ENCODE measurements around the gene ANKRD6. TPM values are rescaled to one million over a fixed set of nuclear protein-coding genes. Genes with fewer than 3 reads are reported as not detected.

ANKRD6 gene
- total and polyA plus RNA-seq, 2 donors (not counting 3 experiments of a cell fraction or from before 2014, with no cell fraction given), result 3.4 to 9.6 TPM

GRCh38 chr6:89536231-89536630 lies 103.3 kb downstream of the ANKRD6 start:
- DNase-seq (ENCODE audit: low read depth, low spot score) (no peak), FAIRE-seq (no peak)
- Histone ChIP-seq H3K9ac (replicated peaks; ENCODE audit: extremely low read depth, insufficient read depth, low read length) (no peak overlapping the region), H3K9me3 (replicated peaks; ENCODE audit: control insufficient read depth, insufficient read depth, low read length) (no peaks in the 10 kb centered on the region), H3K27me3 (ENCODE audit: control insufficient read depth in 2 of 2, insufficient read depth in 2 of 2, low read length in 2 of 2) (no peaks in the 10 kb centered on the region), H2AFZ (ENCODE audit: low read depth, low read length) (no peak overlapping the region), H3K4me1 (ENCODE audit: control insufficient read depth, extremely low read depth, insufficient read depth, low read length) (no peaks in the 10 kb centered on the region), H3K4me2 (ENCODE audit: insufficient read depth, low read length) (no peak overlapping the region), H3K79me2 (ENCODE audit: control insufficient read depth, insufficient read depth, low read length) (no peaks in the 10 kb centered on the region), H3K36me3 (ENCODE audit: control insufficient read depth in 2 of 2, extremely low read depth in 1 of 2, insufficient read depth in 2 of 2, low read length in 2 of 2) (no peaks in the 10 kb centered on the region), H3K27ac (ENCODE audit: insufficient read depth, low read depth, low read length) (no peak overlapping the region), H3K4me3 (replicated peaks in 1 of 3; ENCODE audit: insufficient read depth in 1 of 3, low read depth in 1 of 3, low read length in 3 of 3) (no peak overlapping the region), H3K9me1 (replicated peaks; ENCODE audit: control insufficient read depth, extremely low read depth, insufficient read depth, low read length) (no peaks in the 10 kb centered on the region), H4K20me1 (replicated peaks; ENCODE audit: control insufficient read depth, extremely low read depth, insufficient read depth, low read length) (no peaks in the 10 kb centered on the region)
- no TSS peak for BruUV-seq (replicated peaks)
- intact Hi-C loops (cut with micrococcal nuclease) (no loop called here), dilution Hi-C loops (cut with MboI; ENCODE audit: extremely low pct_ligation_motif_present, low sequenced_read_pairs) (no loop called here)
- ChIA-PET POLR2A (no interaction called here), CTCF (no interaction called here)
- no peak for TF ChIP-seq FOS (IDR thresholded peaks at IDR 0.05; ENCODE audit: borderline replicate concordance, insufficient read depth, low read length)

- Histone ChIP-seq H3K9me3 (replicated peaks; ENCODE audit: control insufficient read depth, insufficient read depth, low read length) (no peaks in the 10 kb centered on the region), H3K36me3 (ENCODE audit: control insufficient read depth in 2 of 2, extremely low read depth in 1 of 2, insufficient read depth in 2 of 2, low read length in 2 of 2) (no peaks in the 10 kb centered on the region), H2AFZ (ENCODE audit: low read depth, low read length) (no peak overlapping the region), H3K4me1 (ENCODE audit: control insufficient read depth, extremely low read depth, insufficient read depth, low read length) (no peaks in the 10 kb centered on the region), H3K27me3 (ENCODE audit: control insufficient read depth in 2 of 2, insufficient read depth in 2 of 2, low read length in 2 of 2) (no peaks in the 10 kb centered on the region), H4K20me1 (replicated peaks; ENCODE audit: control insufficient read depth, extremely low read depth, insufficient read depth, low read length) (no peaks in the 10 kb centered on the region), H3K9me1 (replicated peaks; ENCODE audit: control insufficient read depth, extremely low read depth, insufficient read depth, low read length) (no peaks in the 10 kb centered on the region), H3K4me3 (replicated peaks in 1 of 3; ENCODE audit: insufficient read depth in 1 of 3, low read depth in 1 of 3, low read length in 3 of 3) (no peak overlapping the region), H3K27ac (ENCODE audit: insufficient read depth, low read depth, low read length) (no peak overlapping the region), H3K79me2 (ENCODE audit: control insufficient read depth, insufficient read depth, low read length) (no peaks in the 10 kb centered on the region), H3K4me2 (ENCODE audit: insufficient read depth, low read length) (no peak overlapping the region), H3K9ac (replicated peaks; ENCODE audit: extremely low read depth, insufficient read depth, low read length) (no peak overlapping the region)
- DNase-seq (ENCODE audit: low read depth, low spot score) (no peak), FAIRE-seq (no peak)
- TF ChIP-seq EZH2 (IDR thresholded peaks at IDR 0.05; ENCODE audit: borderline replicate concordance, low read depth, low read length, severe bottlenecking), result no peak
- TF ChIP-seq MYC (IDR thresholded peaks at IDR 0.05; ENCODE audit: low read depth, low read length), result no peak
- TF ChIP-seq MAX (IDR thresholded peaks at IDR 0.05; ENCODE audit: insufficient read depth, insufficient read length), result no peak
- no peak for TF ChIP-seq GATA2 (IDR thresholded peaks at IDR 0.05; ENCODE audit: insufficient read depth, insufficient read length, low read depth, low read length)
- TF ChIP-seq FOS (IDR thresholded peaks at IDR 0.05; ENCODE audit: borderline replicate concordance, insufficient read depth, low read length), result no peak
- TF ChIP-seq POLR2A (IDR thresholded peaks at IDR 0.05; ENCODE audit: low read depth, low read length), result no peak
- TF ChIP-seq CTCF (IDR thresholded peaks at IDR 0.05; ENCODE audit: extremely low read depth in 1 of 2, insufficient read depth in 1 of 2, low read depth in 1 of 2, low read length in 2 of 2), result no peak
- TF ChIP-seq POLR2AphosphoS5 (IDR thresholded peaks at IDR 0.05; ENCODE audit: insufficient read depth, low read depth, low read length), result no peak
- TF ChIP-seq JUN (IDR thresholded peaks at IDR 0.05; ENCODE audit: borderline replicate concordance, insufficient read depth, insufficient read length, low read depth), result no peak
- CTCF ChIA-PET, result no interaction called here
- intact Hi-C loops (cut with micrococcal nuclease) (no loop called here), dilution Hi-C loops (cut with MboI; ENCODE audit: extremely low pct_ligation_motif_present, low sequenced_read_pairs) (no loop called here)
- BruUV-seq (replicated peaks), result no TSS peak
- POLR2A ChIA-PET, result no interaction called here
Observed at GRCh38 chr6:89539779-89540178, 106.8 kb downstream of the ANKRD6 start.
